Measurements from ENCODE around the gene TUBG2. TPM values are rescaled to one million over a fixed set of nuclear protein-coding genes. Genes with fewer than 3 reads are reported as not detected.
"Not testable (repeated sequence)": the region's sequence is repeated elsewhere in the genome, so short reads cannot be mapped to it uniquely, and the experiment has no call there.

TUBG2 gene
- total RNA-seq, 1 experiment from 2014 or later, result 8.7 TPM

DNA sequence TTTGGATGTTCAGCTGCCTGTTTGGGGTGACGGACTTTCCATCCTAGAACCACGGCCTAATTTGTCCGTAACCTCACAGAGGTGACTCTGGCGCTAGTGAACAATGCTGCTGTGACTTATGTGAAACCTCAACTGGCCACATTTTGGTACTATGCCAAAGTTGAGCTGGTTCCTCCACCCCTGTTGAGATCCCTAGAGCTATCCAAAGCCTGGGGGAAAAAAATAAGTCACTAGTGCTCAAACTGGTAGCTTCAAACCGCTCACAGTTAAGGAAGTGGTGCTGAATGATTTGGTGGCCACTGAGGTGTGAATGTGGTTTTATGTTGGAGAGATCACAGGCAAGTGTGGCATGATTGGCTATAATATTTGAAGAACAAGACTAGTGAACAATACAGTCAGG, 11.3 kb upstream of the TUBG2 start:
- in situ Hi-C loops (cut with HindIII; ENCODE audit: low pct_unique_long_range_greater_than_20kb, low sequenced_read_pairs), result no loop called here
- no peak for DNase-seq (ENCODE audit: low read depth, low spot score)

DNA sequence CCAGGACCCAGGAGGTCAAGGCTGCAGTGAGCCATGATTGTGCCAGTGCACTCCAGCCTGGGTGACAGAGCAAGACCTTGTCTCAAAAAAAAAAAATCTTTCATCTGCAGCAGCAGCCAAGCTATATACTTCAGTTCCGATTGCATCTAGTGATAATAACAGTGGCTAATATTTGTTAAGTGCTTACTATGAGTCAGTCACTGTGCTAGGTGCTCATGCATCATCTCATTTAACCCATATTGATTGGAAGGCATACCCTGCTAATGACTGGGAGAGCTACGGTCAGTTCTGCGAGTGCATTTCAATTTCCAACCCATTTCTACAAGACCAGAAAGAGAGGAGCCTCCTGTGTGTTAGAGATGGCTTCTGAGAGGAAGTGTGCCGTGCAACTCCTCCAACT, 7.7 kb upstream of the TUBG2 start:
- no peak for DNase-seq (ENCODE audit: low read depth, low spot score)
- in situ Hi-C loops (cut with HindIII; ENCODE audit: low pct_unique_long_range_greater_than_20kb, low sequenced_read_pairs), result no loop called here

DNA sequence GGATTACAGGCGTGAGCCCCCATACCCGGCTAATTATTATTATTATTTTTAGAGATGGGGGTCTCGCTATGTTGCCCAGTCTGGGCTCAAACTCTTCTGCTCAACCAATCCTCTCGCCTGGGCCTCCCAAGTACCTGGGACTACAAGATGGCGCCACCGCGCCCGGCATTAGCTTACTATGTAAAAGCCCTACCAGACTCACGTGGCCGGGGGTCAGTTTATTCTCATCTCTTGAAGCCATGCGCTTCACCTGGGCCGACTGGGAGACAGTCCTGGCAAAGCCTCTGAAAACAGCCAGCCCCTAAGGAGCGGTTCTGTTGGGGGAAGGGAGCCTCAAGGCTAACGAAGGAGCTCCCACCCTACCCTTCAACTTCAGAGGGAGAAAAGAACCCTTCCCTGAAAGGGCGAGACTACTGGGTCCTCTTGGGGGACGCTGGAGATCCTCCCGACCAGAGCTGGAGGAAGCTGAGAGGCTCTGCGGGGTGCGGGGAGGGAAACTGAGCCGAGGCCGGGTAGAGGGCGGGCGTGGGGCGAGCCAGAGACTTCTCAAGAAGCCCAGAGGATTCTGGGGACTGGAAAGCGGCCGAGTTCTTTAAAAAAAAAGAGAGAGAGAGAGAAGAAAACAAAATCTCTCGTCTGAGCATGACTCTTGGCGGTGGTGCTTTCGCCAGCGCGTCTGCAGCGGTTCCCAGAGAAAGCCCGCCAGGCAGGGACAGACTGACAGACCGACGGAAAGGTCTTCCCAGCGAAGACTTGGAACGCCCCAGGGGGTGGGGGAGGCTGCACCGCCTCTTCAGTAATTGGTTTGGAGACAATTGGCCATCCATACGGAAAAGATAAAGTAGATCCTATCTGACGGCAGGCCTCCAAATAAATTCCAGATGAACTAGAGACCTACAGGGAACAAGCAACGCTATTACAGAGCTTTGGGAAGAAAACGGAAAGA, 5.6 kb upstream of the TUBG2 start:
- peak; percentile 43 for DNase-seq (ENCODE audit: low read depth, low spot score)
- in situ Hi-C loops (cut with HindIII; ENCODE audit: low pct_unique_long_range_greater_than_20kb, low sequenced_read_pairs), result no loop called here

DNA sequence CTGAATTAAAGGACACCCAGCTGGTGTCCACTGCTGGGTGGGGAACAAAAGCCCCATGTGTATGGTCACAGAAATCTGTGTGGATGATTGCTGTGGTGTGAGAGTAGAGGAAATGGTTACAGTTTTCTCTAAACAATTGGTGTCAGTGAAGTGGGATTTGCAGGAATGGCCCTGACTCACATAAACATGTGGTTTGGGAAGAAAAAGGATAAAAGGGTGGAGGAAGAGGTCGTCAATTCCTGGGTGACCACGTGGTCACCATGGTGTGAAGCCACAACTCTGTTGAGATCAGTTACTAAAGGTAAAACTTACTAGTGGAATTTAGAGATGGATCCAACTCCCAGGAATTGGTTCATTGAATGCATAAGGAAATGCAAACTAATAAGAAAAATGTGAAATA, 3.6 kb upstream of the TUBG2 start:
- in situ Hi-C loops (cut with HindIII; ENCODE audit: low pct_unique_long_range_greater_than_20kb, low sequenced_read_pairs), result no loop called here
- DNase-seq (ENCODE audit: low read depth, low spot score), result no peak

DNA sequence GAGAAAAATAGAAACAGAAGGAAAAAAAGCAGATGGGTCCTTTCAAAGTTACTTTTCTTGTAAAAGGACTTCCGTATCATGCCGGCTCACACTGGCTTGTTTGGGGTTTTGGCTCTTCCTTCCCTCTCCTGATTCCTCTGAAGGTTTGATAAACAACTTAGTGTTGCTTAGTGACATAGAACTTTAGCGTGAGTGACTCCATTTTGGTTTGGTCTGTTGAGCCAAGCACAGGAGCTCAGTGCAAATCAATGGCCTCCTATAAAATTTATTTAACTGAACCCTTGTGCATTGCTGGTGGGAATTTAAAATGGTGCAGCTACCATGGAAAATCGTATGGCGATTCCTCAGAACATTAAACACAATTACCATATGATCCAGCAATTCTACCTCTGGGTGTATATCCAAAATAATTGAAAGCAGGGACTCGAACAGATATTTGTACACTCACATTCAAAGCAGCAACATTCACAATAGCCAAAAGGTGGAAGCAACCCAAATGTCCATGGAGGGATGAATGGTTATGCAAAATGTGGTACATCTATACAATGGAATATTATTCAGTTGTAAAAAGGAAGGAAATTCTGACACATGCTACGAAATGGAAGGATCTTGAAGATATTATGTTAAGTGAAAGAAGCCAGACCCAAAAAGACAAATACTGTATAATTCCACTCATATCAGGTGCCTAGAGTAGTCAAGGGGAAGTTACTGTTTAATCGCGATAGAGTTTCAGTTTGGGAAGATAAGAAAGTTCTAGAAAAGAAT, 1.1 kb upstream of the TUBG2 start:
- DNase-seq (ENCODE audit: low read depth, low spot score), result no peak
- in situ Hi-C loops (cut with HindIII; ENCODE audit: low pct_unique_long_range_greater_than_20kb, low sequenced_read_pairs), result no loop called here

DNA sequence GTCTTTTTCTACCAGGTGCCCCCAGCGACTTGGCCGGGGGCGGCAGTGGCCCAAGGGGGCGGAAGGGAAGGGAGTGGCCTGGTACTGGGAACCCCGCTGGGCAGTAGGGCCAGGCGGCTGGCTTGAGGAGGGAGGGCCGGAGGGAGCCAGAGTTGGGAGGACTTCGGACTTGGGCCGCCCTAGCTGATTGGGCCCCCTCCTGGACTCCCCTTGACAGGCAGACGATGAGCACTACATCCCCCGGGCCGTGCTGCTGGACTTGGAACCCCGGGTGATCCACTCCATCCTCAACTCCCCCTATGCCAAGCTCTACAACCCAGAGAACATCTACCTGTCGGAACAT, 819 bp downstream of the TUBG2 start:
- DNase-seq (ENCODE audit: low read depth, low spot score); in situ Hi-C loops (cut with HindIII; ENCODE audit: low pct_unique_long_range_greater_than_20kb, low sequenced_read_pairs): not testable (repeated sequence)

DNA sequence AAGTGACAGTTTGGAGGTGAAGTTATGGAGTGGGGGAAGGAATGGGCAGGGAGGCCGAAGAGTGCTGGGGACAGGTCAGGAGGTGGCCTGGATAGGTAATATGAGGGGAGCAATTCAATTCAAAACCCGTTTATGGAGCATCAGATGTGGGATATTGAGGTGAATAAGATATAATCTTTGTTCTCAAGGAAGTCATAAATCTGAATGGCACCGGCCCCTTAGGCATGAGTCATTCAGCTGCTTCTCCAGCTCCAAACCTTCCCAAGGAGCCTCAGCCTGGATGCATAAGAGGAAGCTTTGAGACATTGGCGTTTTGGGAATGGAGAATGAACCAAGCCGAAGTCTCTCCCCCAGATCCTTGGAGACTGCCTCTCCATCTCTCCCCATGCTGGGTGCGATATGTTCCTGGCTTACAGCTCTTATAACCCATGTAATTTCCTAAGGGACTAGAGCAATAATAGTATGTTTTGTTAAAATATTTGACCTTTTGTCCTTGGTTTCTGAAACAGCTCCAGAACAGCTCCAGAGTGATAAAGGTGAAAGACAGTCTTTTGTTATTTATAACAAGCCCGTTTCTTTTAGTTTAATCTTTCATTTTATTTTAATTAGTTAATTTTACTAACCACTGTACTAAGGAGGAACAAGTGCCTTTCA, 1.7 kb downstream of the TUBG2 start:
- DNase-seq (ENCODE audit: low read depth, low spot score), result no peak

DNA sequence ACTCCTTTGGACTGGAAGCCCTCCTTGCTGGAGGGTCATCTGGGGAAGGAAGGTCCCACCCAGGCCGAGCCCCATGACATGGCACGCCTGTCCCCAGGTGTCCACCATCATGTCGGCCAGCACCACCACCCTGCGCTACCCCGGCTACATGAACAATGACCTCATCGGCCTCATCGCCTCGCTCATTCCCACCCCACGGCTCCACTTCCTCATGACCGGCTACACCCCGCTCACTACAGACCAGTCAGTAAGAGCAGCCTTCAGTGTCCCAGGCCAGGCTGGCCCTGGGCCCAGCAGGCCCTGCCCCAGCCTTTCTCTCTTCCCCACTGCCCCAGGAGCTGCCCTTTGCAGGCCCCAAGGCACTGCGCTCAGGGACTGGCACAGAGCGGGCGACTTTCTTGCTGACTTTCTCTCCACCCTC, 6.5 kb downstream of the TUBG2 start:
- no peak for DNase-seq (ENCODE audit: low read depth, low spot score)
- in situ Hi-C loops (cut with HindIII; ENCODE audit: low pct_unique_long_range_greater_than_20kb, low sequenced_read_pairs), result no loop called here

More for the DNA sequence above, 1.7 kb downstream of the TUBG2 start:
- in situ Hi-C loops (cut with HindIII; ENCODE audit: low pct_unique_long_range_greater_than_20kb, low sequenced_read_pairs), result no loop called here

DNA sequence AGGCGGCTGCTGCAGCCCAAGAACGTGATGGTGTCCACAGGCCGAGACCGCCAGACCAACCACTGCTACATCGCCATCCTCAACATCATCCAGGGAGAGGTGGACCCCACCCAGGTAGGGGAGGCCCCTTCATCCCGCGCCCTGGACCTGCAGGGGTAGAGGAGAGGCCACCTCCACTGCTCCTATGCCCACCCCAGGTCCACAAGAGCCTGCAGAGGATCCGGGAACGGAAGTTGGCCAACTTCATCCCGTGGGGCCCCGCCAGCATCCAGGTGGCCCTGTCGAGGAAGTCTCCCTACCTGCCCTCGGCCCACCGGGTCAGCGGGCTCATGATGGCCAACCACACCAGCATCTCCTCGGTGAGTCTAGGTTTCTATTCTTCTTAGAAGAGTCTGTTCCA, 7.0 kb downstream of the TUBG2 start:
- DNase-seq (ENCODE audit: low read depth, low spot score); in situ Hi-C loops (cut with HindIII; ENCODE audit: low pct_unique_long_range_greater_than_20kb, low sequenced_read_pairs): not testable (repeated sequence)

DNA sequence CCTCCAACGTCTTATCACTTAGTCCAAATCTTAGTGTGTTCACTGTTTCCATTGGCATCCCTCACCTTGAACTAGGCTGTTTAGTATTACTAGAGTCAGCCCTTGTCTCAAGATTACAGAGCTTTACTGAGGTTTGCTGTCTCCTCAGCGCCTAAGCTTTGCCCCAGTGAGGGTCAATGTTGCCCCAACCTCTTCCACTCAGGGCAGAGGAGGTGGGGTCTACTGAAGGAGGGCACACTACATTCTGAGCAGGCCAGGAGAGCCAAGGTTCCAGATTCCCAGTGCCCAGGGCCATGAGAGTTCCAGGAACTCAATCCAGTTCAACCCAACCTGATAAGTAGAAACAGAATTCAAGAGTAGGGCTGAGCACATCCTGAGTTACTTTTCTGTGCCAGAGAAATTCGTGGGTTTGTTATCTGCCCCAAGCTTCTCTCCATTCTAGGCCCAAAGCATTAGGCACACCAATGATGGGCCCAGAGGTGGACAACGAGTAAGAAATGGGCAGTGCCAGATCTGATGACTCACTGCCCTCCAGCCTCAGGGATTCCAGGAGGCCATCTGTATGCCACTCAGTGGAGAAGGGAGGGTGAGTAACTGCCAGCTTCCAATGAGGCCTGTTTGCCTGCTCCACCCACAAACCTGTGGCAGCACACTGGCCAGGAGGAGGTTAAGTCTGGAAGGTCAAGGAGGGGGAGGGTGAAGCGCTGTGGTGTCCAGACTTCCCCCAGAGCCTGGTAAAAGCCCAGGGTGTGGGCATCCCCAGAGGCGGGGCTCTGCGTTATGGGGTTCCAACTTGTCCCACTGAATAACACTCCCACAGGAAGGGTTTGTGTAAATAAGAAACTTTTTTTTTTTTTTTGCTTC, 8.2 kb downstream of the TUBG2 start:
- peak; percentile 76 for DNase-seq (ENCODE audit: low read depth, low spot score)
- in situ Hi-C loops (cut with HindIII; ENCODE audit: low pct_unique_long_range_greater_than_20kb, low sequenced_read_pairs), result no loop called here

DNA sequence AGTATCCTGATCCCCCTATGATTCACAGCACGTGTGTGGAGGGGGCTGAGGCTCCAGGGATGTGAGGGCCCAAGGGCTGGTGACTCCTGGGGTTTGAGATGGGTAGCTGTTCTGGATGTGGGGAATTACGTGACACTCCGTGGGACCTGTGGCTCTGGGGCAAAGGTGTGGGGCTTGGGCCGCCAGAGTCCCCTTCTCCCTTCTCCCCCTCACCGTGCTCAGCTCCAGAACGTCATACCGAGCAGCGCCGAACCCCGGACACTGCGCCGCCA, 10.6 kb downstream of the TUBG2 start:
- in situ Hi-C loops (cut with HindIII; ENCODE audit: low pct_unique_long_range_greater_than_20kb, low sequenced_read_pairs), result no loop called here
- DNase-seq (ENCODE audit: low read depth, low spot score), result no peak

DNA sequence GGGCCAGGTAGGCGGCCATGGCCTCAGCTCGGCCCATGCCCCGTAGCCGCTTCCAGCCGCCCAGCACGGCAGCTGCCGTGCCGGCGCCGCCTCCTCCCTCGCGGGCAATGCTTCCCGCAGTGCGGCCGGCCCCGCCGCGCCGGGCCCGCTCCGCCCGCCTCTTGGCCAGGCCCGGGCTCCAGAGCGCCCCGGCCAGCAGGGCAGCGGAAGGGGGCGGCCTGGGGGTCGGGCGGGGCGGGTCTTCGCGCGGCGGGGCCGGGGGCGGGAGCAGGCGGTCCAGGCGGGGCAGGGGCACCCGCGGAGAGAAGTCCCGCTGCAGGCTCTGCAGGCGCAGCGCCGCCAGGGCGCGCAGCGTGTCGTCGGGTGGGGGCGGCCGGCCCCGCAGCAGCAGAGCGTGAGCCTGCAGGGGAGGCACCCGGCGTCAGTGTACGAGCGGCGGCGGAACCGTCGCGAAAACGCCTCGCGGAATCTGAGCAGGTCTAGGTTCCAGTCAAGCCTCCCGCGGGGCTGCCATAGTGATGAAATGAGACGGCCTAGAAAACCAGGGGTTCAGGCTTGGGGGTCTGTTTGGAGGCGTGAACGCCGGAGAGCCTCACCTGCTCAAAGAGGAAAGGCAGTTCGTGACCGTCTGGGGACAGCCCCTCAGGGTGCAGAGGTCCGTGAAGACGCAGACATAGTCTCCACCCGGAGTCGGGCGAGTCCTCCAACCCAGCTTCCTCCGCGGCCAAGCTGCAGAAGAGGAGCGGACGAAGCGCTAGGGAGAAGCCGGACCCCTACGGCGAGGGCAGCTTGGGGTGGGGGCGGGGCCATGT, 11.1 kb downstream of the TUBG2 start:
- in situ Hi-C loops (cut with HindIII; ENCODE audit: low pct_unique_long_range_greater_than_20kb, low sequenced_read_pairs), result no loop called here
- no peak for DNase-seq (ENCODE audit: low read depth, low spot score)

DNA sequence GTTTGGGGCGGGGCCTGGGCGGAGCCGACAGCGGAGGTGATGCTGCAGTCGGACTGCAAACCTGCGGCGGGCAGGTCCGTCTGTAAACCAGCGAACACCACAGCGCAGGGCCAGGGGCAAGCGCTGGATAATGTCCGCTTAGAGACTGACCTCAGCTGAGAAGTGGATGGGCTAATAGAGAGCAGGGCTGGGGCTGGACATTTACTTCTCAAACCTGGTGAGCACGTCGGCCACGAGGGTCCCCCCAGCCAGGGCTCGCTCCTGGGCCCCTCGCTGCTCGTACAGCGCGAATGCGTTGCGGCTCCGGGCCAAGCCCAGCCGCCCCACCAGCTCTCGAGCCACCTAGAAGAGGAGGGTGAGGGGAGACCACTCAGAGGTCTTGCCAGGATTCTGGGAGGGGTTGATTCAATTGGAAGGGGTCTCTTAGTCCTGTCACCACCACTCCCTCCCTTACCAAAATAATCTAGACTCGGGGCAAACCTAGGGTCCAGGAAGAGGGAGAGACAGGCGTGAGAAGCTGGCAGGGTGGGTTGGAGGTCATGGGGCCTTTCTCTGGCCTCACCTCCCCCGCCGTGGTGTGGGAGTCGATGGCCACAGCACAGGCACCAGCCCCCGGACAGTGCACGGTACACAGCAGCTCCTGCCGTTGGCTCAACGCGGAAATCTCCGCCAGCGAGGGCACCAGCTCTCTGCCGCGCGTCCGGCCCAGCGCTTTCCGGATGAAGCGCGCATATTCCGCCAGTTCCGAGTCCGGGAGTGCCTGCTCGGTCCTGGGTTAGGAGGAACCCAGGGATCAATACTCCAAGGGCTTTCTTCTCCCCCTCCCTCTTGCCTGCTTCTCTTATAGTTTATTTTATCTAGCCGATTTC, 11.9 kb downstream of the TUBG2 start:
- in situ Hi-C loops (cut with HindIII; ENCODE audit: low pct_unique_long_range_greater_than_20kb, low sequenced_read_pairs), result no loop called here

DNA sequence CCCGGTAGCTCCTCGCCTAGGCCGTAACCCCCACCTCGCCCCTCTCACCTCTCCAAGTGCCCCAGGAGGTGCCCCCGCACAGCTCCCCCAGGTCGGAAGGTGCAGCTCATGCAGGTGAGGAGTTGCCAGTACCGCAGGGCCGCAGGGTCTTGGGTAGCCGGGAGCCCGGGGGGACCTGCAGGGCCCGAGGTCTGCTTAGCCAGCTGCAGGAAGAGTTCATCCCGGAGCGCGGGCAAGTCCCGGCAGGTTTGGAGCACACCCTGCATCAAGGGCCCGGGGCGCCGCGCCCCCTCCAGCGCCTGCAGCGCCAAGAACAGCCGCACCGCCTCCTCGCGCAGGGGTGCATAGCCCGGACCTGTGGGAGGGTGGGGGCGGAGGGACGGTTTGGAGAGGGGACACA, 13.0 kb downstream of the TUBG2 start:
- in situ Hi-C loops (cut with HindIII; ENCODE audit: low pct_unique_long_range_greater_than_20kb, low sequenced_read_pairs), result no loop called here
- DNase-seq (ENCODE audit: low read depth, low spot score), result no peak

More for the DNA sequence above, 11.9 kb downstream of the TUBG2 start:
- no peak for DNase-seq (ENCODE audit: low read depth, low spot score)

DNA sequence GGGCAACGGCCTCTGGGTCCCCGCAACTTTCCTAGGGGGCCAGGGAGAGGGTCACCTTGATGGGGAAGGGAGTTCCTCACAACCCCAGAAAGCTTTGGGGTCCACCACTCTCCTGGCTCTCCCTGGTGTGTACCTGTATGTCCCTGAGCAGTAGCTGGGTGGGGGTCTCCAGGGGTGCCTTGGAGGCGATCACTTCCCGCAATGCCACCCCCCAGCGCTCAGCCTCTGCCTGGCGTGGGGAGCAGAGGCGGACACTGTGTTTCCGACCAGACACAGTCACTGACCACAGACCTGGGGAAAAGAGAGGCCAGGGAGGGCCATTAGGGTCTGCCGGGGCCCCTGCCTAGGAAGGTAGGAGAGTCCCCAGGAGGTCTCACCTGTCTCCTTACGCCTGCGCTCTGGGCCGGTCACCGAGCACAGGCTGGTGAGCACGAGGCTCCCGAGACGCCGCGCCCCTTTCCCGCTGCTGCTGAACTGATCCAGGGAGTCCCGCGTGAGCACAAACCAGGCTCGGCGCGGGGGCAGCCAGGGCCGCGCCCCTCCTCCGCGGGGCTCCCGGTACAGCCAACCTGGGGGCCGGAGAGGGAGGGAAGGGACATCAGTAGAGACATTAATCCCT, 14.3 kb downstream of the TUBG2 start:
- DNase-seq (ENCODE audit: low read depth, low spot score), result no peak
- in situ Hi-C loops (cut with HindIII; ENCODE audit: low pct_unique_long_range_greater_than_20kb, low sequenced_read_pairs), result no loop called here
